ENCODE results near the gene INPP5A.

GRCh38 chr10:132784866-132785722 lies 247.5 kb downstream of the INPP5A start:
- TF ChIP-seq EZH2phosphoT487 (IDR thresholded peaks at IDR 0.05; ENCODE audit: borderline replicate concordance) (no peak), CTCF (conservative IDR thresholded peaks at IDR 0.05; ENCODE audit: low read length) (no peak)

All from Loucy (cell line).